GM12878 (cell line): ENCODE data around the gene ADRA2B. TPM values are rescaled to one million over a fixed set of nuclear protein-coding genes. Genes with fewer than 3 reads are reported as not detected.

ENCODE experiments used
- ATF7 ChIP-seq: fragments of 450-650 bp; IDR thresholded peaks from 2 replicates; pipeline ENCODE4 v1.6.1; 2016; ENCODE audit warnings: low read depth, mild to moderate bottlenecking
- CHD1 ChIP-seq: IDR thresholded peaks from 2 replicates; pipeline ENCODE4 v1.6.1; 2012; ENCODE audit warnings: low read depth, low read length, improper control_type of control experiment
- CUX1 ChIP-seq: IDR thresholded peaks from 2 replicates; pipeline ENCODE4 v1.6.1; 2012; ENCODE audit warnings: improper control_type of control experiment, low read depth, low read length; ENCODE audit not compliant: insufficient replicate concordance
- FOS ChIP-seq: IDR thresholded peaks from 3 replicates; pipeline ENCODE4 v1.6.1; 2011; ENCODE audit warnings: borderline replicate concordance; ENCODE audit not compliant: insufficient read length; ENCODE audit errors: extremely low read depth
- IRF5 ChIP-seq: fragments of 450-650 bp; IDR thresholded peaks from 2 replicates; pipeline ENCODE4 v1.6.1; 2017; ENCODE audit warnings: borderline replicate concordance
- PRDM15 ChIP-seq: fragments of 450-650 bp; formaldehyde crosslinking; IDR thresholded peaks from 2 replicates; pipeline ENCODE4 v1.4.0; 2020; ENCODE audit warnings: mild to moderate bottlenecking, moderate library complexity
- SKIL ChIP-seq: fragments of 450-650 bp; IDR thresholded peaks from 2 replicates; pipeline ENCODE4 v1.6.1; 2017; ENCODE audit warnings: mild to moderate bottlenecking, low read depth, inconsistent platforms; ENCODE audit not compliant: poor library complexity, severe bottlenecking
- polyA plus RNA-seq, 11 experiments: library from polyadenylated mRNA; depleted of rRNA in 4 of 11; unstranded in 6 of 11; stranded (reverse) in 5 of 11; fragments of >200 nt; fragmentation: Nextera tagmentation in 4 of 11; fragmentation: Illumina TruSeq in 1 of 11; extraction: Ambion mirVana in 4 of 11; extraction: Trizol in 1 of 11; gene quantifications; 1 replicate in 1 of 11; 2 replicates in 10 of 11; pipeline versions ENCODE4 v1.2.1 to v1.2.3, GENCODE V29; 2011 to 2016; ENCODE audit warnings: inconsistent platforms in 2 of 11, missing spikeins in 2 of 11, low read depth in 1 of 11
- total RNA-seq, 4 experiments: library from RNA; depleted of rRNA in 3 of 4; stranded (reverse); fragments of >200 nt in 3 of 4; fragmentation: Illumina TruSeq in 1 of 4; extraction: Trizol in 1 of 4; gene quantifications; 2 replicates each; pipeline versions ENCODE4 v1.2.1 to v1.2.3, GENCODE V29; 2013 to 2021
- TF ChIP-seq, protein P1 (sequence below): IDR thresholded peaks from 2 replicates; pipeline ENCODE4 v1.6.1; 2011; ENCODE audit warnings: low read depth, low read length, improper control_type of control experiment, borderline replicate concordance
- TF ChIP-seq, protein P2 (sequence below): IDR thresholded peaks from 2 replicates; pipeline ENCODE4 v1.6.1; 2011; ENCODE audit warnings: low read depth, mild to moderate bottlenecking, low read length, moderate library complexity, borderline replicate concordance; ENCODE audit errors: extremely low read depth
- TF ChIP-seq, protein P3 (sequence below): fragments of 450-650 bp; IDR thresholded peaks from 2 replicates; pipeline ENCODE4 v1.6.1; 2016; ENCODE audit warnings: mild to moderate bottlenecking

Gene ADRA2B
- total and polyA plus RNA-seq, 10 of the 15 experiments (the other 5 are each of a cell fraction or from before 2014, with no cell fraction given): 0.01 to 0.10 (median 0.04) TPM; not detected in 6

DNA sequence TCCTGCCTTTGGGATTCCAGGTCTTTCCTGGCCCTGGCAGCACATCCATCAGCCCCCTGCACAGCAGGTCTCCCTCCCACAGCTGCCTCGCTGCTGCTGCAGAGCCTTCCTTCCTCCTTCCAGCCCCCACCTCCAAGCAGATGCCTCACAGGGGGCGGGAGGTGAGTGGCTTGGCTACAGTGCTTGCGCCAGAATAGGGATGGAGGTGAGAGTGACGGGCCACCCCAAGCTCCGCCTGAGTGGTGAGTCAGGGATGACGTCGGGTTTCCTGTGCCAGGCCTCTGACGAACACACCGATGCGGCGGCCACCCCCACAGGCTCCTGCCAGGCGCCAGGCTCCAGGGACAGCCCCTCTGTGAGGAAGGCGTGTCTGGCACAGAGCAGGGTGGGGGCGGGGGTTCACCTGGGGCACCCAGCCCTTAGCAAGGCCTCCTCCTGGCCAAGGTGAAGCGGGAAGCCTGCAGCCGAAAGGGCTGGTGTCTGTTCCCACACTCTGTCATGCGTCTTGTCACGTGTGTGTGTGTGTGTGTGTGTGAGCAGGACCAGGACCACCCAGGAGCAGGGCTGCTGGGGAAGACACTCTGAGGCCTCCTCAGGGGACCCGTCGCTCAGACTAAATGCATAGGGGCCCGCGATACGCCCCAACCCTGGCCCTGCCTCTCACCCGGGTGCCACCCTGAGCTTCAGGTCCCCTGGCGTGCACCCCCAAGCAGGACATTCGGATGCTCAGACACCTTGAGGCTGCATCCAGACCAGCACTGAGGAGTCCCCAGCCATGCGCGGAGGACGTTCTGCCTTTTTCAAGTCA, 32.2 kb upstream of the ADRA2B start (continued):
- TF ChIP-seq, protein P1, sequence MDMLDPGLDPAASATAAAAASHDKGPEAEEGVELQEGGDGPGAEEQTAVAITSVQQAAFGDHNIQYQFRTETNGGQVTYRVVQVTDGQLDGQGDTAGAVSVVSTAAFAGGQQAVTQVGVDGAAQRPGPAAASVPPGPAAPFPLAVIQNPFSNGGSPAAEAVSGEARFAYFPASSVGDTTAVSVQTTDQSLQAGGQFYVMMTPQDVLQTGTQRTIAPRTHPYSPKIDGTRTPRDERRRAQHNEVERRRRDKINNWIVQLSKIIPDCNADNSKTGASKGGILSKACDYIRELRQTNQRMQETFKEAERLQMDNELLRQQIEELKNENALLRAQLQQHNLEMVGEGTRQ: no peak
- TF ChIP-seq, protein P2, sequence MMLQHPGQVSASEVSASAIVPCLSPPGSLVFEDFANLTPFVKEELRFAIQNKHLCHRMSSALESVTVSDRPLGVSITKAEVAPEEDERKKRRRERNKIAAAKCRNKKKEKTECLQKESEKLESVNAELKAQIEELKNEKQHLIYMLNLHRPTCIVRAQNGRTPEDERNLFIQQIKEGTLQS: no peak
- TF ChIP-seq CHD1 (no peak), PRDM15 (CRISPR knock-in tag) (no peak), FOS (no peak), IRF5 (no peak), ATF7 (peak; percentile 93), SKIL (peak; percentile 19), CUX1 (no peak)
- TF ChIP-seq, protein P3, sequence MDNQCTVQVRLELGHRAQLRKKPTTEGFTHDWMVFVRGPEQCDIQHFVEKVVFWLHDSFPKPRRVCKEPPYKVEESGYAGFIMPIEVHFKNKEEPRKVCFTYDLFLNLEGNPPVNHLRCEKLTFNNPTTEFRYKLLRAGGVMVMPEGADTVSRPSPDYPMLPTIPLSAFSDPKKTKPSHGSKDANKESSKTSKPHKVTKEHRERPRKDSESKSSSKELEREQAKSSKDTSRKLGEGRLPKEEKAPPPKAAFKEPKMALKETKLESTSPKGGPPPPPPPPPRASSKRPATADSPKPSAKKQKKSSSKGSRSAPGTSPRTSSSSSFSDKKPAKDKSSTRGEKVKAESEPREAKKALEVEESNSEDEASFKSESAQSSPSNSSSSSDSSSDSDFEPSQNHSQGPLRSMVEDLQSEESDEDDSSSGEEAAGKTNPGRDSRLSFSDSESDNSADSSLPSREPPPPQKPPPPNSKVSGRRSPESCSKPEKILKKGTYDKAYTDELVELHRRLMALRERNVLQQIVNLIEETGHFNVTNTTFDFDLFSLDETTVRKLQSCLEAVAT: peak; percentile 71
